ENCODE results near the gene PSMD11.

PSMD11 gene

GRCh38 chr17:32477220-32477619 is 32.9 kb downstream of the PSMD11 start:
- Histone ChIP-seq H3K36me3 (ENCODE audit: control insufficient read depth in 2 of 2, insufficient read depth in 1 of 2, low read length in 2 of 2) (peaks cover 97 to 98% of the 10 kb centered on the region in 2 experiments), H3K4me1 (ENCODE audit: control insufficient read depth, insufficient read depth, low read length) (no peaks in the 10 kb centered on the region), H3K9me3 (ENCODE audit: control insufficient read depth, insufficient read depth, low read depth, low read length) (no peaks in the 10 kb centered on the region), H3K27ac (ENCODE audit: extremely low read depth, low read depth, low read length) (no peak overlapping the region), H3K4me3 (ENCODE audit: low read depth, low read length) (no peak overlapping the region)
- CTCF ChIA-PET: interaction anchor here (0.8 to 2.6 kb wide), 2 partner anchors 15 to 29 kb away, joined by 3 to 38 read pairs; no protein-coding TSS in a partner anchor
- POLR2A ChIA-PET: no interaction called here
- TF ChIP-seq ZNF416 (tag by site-specific recombination; IDR thresholded peaks at IDR 0.05) (no peak), ZNF223 (tag by site-specific recombination; IDR thresholded peaks at IDR 0.05) (no peak), ZNF175 (tag by site-specific recombination; IDR thresholded peaks at IDR 0.05) (no peak), ZBTB1 (tag by site-specific recombination; IDR thresholded peaks at IDR 0.05) (no peak), ZNF426 (tag by site-specific recombination; IDR thresholded peaks at IDR 0.05) (no peak), ZNF626 (tag by site-specific recombination; IDR thresholded peaks at IDR 0.05) (no peak), ZNF792 (tag by site-specific recombination; IDR thresholded peaks at IDR 0.05) (no peak), ZNF174 (tag by site-specific recombination; IDR thresholded peaks at IDR 0.05) (no peak), ZNF670 (tag by site-specific recombination; IDR thresholded peaks at IDR 0.05; ENCODE audit: low read depth) (no peak), ZNF292 (tag by site-specific recombination; IDR thresholded peaks at IDR 0.05; ENCODE audit: borderline replicate concordance, low read depth) (no peak), INSM2 (tag by site-specific recombination; IDR thresholded peaks at IDR 0.05) (no peak), ZXDB (tag by site-specific recombination; IDR thresholded peaks at IDR 0.05) (no peak), PBX3 (CRISPR knock-in tag; IDR thresholded peaks at IDR 0.05) (no peak), ZNF501 (tag by site-specific recombination; IDR thresholded peaks at IDR 0.05) (no peak)

- no peak overlapping the region for H3K27ac ChIP-seq (ENCODE audit: extremely low read depth, low read depth, low read length)
- no peaks in the 10 kb centered on the region for H3K9me3 ChIP-seq (ENCODE audit: control insufficient read depth, insufficient read depth, low read depth, low read length)
- no peak overlapping the region for H3K4me3 ChIP-seq (ENCODE audit: low read depth, low read length)
- TF ChIP-seq ZNF701 (tag by site-specific recombination; IDR thresholded peaks at IDR 0.05) (no peak), KLF16 (tag by site-specific recombination; IDR thresholded peaks at IDR 0.05) (no peak), ZNF658 (tag by site-specific recombination; IDR thresholded peaks at IDR 0.05) (no peak), ZNF350 (tag by site-specific recombination; IDR thresholded peaks at IDR 0.05) (no peak), YY1 (tag by site-specific recombination; IDR thresholded peaks at IDR 0.05) (no peak), ZNF221 (tag by site-specific recombination; IDR thresholded peaks at IDR 0.05; ENCODE audit: borderline replicate concordance) (no peak), ZNF37A (tag by site-specific recombination; IDR thresholded peaks at IDR 0.05) (no peak), ZEB2 (tag by site-specific recombination; IDR thresholded peaks at IDR 0.05) (no peak), ZNF473 (tag by site-specific recombination; IDR thresholded peaks at IDR 0.05) (no peak), ZBTB26 (tag by site-specific recombination; optimal IDR thresholded peaks at IDR 0.05) (no peak)
- CTCF ChIA-PET: interaction anchor here (0.6 to 2.6 kb wide), 3 partner anchors 17 to 277 kb away, joined by 3 to 13 read pairs (median 9); no protein-coding TSS in a partner anchor
- peaks cover 78 to 88% of the 10 kb centered on the region in 2 experiments for H3K36me3 ChIP-seq (ENCODE audit: control insufficient read depth in 2 of 2, insufficient read depth in 1 of 2, low read length in 2 of 2)
- H3K4me1 ChIP-seq (ENCODE audit: control insufficient read depth, insufficient read depth, low read length): peaks cover 3% of the 10 kb centered on the region; the same call in 1 of the 2 replicates
- POLR2A ChIA-PET: interaction anchor here (0.6 kb wide), 1 partner anchor 67 kb away, joined by 3 read pairs; no protein-coding TSS in a partner anchor
Measured at GRCh38 chr17:32479074-32479617, 34.8 kb downstream of the PSMD11 start.
